ENCODE results near the gene TBKBP1.
"Not testable (repeated sequence)": the region's sequence is repeated elsewhere in the genome, so short reads cannot be mapped to it uniquely, and the experiment has no call there.

The TBKBP1 gene

DNA sequence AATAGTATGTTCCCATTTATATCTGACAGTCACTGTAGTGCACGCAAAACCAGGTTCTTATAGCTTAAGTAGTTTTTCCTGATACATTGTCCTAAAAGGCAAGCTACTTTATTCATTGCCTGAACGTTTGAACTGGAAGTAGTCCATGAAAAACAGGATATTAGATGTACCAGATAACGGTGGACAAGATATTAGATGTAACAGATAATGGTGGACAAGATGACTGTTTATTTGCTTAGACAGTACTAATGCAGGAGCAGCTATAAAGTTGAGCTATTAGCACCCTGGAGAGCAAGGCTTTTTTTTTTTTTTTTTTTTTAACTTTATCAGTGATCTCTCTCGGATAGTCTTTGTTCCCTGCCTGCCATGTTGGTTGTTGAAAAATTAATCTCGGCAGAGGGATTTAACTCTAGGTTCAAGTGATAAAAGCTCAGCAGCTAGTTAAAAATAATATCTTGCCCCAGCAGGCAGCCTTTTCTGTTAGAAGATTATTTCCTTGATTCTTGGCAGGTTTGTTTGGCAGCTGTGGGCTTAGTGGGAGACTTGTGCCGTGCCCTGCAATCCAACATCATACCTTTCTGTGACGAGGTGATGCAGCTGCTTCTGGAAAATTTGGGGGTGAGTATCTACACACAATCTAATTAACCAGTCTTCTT, 17.3 kb upstream of the TBKBP1 start:
- DNase-seq (ENCODE audit: low read depth in 2 of 2), result no peak

DNA sequence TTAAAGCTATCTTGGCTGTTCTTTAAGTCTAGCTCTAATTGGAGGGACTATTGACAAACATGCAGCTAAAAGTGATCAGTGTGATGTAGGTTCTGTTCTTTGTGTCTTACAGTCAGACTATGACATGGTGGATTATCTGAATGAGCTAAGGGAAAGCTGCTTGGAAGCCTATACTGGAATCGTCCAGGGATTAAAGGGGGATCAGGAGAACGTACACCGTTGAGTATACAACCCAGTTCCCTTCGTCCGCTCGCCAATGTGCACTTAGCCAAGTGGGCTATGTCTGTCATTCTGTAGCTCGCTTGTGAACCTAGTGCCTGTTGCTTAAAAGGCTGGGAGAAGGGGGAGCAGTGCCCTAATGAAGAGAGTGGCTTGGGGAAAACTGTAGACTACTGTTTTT, 15.8 kb upstream of the TBKBP1 start:
- DNase-seq (ENCODE audit: low read depth in 2 of 2), result no peak

DNA sequence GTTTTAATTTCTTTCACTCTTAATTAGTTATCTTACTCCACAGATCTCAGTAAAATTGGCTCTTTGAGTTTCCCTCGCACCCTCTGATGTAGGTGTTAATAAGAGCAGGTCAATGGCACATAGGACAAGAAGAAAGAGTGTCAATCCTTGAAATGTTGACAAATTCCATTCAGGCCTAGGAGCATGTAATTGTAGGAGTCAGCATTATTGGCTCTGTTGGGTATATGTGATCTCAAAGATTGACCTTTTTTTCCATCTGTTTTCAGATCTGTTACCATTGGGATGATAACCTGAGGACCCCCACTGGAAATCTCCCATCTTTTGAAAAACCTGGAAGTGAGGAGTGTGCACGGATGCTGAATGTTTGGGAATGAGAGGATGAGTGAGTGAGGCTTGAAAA, 11.8 kb upstream of the TBKBP1 start:
- no peak for DNase-seq (ENCODE audit: low read depth in 2 of 2)

DNA sequence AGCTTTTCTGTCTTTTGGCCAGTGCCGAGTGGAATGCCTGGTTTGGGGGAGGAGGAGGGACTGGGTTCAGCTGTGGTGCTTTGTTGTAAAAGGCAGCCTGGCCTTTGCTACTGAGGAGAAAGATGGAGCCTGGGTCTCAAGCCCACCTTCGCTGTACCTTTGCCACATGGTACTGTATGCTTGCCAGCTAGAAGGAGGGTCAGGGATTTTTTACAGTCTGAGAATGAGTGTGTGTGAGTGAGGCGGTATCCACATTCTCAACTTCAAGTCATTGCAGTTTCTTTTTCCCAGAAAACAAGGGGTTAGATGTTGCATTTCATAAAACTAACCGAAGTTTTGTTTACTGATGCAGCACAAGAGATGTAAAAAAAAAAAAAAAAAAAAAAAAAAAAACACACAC, 11.2 kb upstream of the TBKBP1 start:
- not testable (repeated sequence) for DNase-seq (ENCODE audit: low read depth in 2 of 2)

DNA sequence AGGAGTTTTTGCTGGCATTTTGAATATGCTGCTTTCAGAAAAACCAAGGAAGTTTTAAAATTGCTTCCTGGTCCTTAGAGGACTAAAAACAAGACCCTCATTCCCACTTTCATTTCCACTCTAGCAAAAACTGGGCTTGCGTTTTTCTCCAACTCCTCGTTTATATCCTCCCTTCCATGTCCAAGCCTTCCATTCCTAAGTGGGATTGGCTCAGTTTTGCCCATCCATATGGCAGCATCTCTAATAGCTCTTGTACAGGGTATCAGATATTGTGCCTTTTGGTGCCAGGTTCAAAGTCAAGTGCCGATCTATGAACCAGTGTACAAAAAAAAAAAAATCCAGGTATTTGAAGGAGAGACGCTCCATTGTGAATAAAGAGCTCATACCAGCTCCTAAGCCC, 9.9 kb upstream of the TBKBP1 start:
- DNase-seq (ENCODE audit: low read depth in 2 of 2), result no peak

DNA sequence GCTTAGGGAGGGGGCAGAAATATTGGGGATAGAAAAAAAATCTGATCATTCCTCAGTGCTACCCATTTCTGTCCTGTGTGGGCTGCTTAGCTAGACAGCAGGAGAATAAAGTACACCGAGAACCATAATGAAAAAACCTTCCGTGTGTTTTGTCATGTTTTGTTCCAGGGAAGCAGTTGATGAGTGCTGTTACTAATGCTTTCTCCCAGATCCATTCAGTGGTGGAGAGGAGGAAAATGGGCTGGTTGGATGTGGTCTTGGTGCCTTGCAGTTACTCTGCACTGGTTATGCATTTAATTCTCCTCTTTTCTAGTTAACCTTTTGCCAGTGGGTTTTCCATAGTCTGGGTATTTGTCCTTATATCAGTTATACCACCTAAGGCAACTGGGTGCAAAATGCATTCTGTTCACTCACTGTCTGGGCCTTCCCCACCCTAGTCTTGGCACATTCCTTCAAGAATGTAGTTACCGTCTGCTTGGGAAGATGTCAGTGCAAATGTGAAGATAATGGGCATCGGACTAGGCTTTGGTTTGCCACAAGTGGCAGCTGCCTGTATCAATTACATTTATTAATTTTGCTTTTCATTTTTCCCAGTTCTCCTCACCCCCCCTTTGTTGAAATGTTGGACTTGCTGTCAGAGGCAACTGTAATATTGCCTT, 9.3 kb upstream of the TBKBP1 start:
- no peak for DNase-seq (ENCODE audit: low read depth in 2 of 2)

DNA sequence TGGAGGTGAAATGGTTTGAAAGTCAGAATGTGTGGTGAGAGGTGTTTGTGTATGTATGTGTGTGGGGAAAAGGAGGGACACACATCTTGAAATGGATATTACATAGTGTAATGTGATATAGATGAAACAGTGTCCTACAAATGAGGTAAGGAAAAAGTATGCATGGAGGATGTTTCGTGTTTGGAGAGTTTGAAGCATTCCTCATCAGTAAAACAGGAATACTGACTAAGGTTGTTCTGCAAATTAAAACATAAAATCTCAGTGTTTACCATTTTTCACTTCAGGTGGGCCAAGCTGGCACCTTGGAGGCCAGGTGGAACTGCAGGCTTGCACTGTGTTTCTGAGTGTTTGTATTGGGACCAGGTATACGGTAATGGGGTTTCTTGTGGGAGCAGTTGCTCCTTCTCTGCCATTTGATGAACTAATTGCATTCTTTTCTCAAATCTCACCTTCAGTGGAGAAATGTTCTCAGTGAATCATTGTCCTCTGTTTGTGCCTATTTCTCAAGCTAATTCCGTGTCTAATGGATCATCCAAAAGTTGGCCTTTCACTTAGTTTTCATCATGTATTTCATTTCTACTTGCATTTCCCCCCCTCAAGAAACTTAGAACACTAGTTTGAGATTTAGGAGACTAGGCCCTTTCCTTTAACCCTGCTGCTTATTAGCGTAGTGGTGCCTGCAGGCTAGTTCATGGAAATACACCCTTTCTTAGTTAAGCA, 8.2 kb upstream of the TBKBP1 start:
- no peak for DNase-seq (ENCODE audit: low read depth in 2 of 2)

DNA sequence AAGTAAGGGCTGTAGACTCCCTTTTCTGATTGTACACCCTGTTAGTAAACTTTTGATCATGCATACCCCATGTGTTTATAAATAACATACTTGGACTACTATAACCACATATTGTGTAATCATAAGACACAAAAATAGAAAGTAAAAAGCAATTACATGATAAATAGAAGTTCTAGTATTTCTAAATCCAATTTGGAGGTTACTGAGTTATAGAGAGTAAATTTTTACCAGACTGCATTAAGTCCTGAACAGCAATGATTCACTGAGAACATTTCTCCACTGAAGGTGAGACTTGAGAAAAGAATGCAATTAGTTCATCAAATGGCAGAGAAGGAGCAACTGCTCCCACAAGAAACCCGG, 7.7 kb upstream of the TBKBP1 start:
- no peak for DNase-seq (ENCODE audit: low read depth in 2 of 2)

DNA sequence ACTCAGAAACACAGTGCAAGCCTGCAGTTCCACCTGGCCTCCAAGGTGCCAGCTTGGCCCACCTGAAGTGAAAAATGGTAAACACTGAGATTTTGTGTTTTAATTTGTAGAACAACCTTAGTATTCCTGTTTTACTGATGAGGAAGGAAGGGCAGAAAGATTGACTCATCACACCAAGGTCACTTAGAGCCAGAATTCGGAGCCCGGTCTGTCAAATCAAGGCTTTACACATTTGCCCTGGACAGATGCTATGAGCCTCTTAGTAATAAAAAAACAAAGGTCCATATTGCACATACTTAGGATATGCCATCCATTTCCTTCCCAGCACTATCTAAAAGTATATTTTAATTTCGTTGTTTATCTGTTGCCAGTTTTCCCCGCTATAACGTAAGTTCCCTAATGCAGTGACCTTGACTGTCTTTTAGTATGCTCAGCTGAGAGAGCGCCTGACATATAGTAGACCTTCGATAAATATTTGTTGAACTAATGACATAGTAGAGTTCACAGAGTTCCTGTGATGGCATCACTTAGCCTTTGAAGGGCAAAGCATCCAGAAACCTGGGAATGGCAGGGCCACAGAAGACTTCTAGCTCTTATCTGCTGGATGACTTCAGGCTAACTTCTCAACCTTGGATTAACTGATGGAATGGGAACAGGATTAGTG, 7.2 kb upstream of the TBKBP1 start:
- no peak for DNase-seq (ENCODE audit: low read depth in 2 of 2)

DNA sequence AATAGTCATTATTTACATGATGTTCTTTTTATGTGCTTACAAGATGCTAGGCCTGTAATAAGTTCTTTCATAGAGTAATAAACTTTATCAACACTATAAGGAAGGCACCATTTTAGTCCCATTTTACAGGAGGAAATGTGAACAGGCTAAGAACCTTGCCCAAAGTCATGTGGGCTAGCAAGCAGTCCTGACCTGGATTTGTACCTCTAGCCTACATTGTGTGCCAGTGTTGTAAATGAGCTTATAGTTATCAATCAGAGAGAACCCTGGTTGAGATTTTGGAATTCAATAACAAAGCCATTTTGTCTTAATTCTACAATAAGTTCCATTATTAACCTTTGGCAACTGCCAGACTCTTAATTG, 6.7 kb upstream of the TBKBP1 start:
- DNase-seq (ENCODE audit: low read depth in 2 of 2), result no peak

DNA sequence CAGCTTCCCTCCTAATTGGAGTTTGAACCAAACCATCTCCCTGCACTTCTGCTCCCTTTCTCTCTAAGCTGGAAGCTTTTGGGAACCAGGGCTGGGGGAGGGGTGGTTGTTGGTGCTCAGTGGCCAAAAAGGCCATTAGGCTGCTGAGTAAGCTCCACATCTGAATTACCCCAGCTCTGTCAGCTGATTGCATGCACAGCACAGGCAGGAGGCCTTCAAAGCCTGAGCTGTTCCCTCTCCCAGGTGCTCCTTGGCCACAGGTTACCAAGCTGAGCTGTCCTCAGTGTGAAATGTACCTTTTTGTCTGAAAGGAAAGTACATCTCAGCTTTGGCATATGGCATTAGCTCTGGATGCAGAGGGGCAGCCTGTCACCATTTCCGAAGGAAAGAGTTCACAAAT, 6.2 kb upstream of the TBKBP1 start:
- no peak for DNase-seq (ENCODE audit: low read depth in 2 of 2)

DNA sequence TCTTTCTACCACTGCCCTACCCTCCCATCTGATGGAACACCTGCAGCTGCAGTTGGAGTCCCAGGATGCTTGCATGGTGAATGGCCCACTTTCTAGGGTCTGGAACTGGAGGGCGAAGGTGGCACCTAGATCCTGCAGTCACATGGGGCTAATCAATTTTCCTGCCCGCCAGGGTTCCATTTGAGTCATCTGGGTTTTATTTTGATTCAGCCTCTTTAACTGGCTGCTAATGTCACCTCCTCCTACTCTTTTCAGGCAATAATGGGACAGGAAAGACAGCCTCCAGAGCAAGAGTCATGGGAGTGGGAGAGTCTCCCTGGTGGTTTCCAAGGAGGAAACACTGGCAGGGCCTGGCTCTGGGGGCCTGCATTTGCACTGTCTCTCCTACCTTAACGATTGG, 3.8 kb upstream of the TBKBP1 start:
- DNase-seq (ENCODE audit: low read depth in 2 of 2), result no peak

DNA sequence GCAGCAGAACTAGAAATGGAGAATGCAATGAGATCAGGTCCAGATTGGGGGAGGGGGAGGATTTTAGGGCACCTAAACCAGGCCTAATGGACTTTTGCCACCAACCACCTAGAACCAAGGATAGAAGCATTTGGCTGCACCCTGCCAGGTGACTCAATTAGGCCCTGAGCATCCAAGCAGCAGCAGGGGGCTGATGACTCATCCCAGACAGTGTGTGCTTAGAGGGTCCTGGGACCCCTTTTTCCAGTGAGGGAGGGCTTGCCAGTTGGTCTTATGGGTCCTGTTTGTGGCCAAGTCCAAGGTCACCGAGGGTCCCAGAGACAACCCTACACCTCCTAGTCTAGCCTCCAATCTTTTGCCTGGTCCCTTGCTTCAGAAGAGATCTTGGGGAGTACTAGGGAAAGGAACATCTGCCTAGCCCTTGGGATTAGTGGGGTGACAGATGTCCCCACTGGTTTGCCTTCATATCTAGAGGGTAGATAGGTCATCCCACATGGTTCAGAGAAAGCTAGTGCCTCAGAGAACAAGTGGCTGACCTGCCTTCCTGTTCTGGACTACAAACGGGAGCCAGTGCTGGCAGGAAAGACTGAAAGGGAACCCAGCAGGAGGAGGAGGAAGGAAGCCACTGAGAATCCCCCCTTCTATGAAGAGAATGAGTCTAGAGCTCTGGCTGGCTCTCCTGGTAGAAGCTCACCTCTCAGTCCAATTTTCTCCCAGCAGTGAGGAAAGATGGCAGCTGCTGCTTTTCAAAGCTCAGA, 1.6 kb upstream of the TBKBP1 start:
- DNase-seq (ENCODE audit: low read depth in 2 of 2), result no peak

DNA sequence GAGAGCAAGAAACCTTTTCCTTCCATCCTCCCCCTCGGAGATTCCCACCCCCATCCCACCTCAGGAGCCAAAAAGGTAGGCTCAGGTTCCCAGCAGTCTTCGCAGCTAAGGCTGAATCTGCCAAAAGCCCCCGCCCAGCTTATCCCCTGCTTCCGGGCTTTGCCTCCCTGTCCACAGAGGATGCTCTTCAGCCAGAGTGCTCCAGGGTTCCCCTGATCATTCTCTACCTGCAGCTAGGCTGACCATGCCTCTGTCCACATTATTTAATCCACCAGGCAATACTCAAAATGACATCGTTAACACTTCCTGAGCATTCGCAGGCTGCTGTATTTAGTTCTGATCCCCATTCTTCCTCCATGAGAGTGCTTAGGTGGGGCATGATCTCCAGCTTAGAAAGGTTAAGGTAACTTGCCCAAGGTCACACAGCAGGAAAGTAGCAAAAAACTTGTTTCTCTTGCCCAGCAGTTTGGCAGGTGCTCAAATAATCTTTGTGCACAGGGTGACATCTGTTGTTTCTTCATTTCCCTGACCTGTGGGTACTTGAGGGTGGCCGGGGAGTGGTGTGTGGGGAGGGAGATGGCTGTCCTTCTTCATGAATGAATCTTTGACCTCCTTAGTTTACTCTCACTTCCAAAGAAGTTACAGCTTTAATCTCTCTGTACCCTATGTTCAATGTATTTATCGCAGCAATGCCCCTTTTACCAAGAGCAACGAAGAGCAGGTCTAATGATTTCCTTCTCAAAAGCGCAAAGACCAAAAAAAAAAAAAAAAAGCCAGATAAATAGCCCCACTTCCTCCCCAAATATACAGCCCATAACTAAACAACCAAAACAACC, 848 bp upstream of the TBKBP1 start:
- DNase-seq (ENCODE audit: low read depth in 2 of 2), result no peak

DNA sequence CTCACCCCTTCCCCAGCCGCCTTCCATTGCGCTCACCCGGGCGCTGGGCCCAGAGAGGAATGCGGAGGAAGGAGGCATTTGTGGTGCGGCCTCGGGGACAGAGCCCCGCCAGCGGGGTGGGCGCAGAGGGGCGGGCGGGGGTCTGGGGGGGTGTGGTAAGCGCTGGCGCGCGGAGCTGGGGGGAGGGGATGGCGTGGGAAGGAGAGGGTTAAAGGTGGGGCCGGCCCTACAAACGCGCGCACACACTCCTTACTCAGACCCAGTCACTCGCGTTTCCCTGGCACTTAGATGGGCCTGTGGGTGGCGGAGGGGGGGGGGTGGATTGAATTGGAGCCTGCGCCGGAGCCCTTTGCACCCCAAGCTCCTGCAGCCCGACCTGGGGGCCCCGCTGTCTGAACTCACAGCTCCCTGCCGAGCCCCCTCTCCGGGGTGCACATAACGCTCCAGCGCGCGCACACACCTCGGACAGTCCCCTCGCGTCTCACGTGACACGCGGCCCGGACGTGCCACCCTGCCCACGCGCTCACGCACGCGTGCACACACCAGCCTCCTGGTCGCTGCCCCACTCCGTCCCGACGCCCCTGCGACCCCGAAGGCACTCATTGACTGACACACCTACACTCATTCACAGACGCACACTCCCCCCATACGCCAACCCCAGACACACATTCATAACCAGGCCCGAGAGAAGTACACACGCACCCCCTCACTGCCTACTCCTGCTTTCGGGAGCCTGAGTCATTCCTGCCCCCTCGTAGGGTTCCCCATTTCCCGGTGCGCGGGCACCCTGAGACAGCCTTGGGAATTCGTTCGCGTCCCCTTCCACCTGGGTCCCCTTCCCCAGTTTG, 844 bp downstream of the TBKBP1 start:
- DNase-seq (ENCODE audit: low read depth in 2 of 2), result peak in 1 of 2 experiments; percentile 59

DNA sequence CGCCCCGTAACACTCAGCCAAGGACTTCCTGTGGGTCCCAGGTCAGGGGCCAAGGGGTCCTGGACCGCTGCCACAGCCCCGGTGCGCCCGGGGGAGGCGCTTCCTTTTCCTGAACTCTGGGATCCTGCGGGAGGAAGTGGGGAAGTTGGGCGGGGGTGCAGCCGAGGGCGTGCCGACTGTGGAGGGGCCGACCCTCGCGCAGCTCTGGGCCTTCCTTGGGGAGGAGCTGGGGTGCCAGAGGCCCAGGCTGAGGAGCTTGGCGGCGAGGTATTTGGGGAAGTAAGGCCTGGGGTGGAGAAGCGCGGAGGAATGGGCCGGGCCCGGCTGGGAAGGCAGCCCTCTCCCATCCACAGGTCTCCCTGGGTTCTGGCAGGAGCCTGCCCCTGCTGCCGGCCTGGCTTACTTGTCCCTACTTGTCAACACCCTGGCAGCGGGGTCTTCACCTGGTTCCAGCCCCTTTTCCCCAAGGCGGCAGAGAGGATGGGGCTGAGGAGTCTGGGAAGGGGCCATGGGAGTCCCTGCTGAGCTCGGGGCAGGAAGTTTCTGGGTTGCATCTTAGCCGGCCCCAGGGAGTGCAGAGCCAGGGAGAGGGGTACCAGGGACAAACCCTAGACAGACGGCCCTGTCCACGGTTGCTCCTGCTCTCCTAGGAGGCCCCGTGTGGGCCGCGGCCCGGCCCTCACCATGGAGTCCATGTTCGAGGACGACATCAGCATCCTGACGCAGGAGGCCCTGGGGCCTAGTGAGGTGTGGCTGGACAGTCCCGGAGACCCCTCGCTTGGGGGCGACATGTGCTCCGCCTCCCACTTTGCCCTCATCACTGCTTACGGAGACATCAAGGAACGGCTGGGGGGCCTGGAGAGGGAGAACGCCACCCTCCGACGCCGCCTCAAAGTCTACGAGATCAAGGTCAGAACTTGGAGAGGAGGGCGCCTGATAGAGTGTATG, 1.7 kb downstream of the TBKBP1 start:
- no peak for DNase-seq (ENCODE audit: low read depth in 2 of 2)

DNA sequence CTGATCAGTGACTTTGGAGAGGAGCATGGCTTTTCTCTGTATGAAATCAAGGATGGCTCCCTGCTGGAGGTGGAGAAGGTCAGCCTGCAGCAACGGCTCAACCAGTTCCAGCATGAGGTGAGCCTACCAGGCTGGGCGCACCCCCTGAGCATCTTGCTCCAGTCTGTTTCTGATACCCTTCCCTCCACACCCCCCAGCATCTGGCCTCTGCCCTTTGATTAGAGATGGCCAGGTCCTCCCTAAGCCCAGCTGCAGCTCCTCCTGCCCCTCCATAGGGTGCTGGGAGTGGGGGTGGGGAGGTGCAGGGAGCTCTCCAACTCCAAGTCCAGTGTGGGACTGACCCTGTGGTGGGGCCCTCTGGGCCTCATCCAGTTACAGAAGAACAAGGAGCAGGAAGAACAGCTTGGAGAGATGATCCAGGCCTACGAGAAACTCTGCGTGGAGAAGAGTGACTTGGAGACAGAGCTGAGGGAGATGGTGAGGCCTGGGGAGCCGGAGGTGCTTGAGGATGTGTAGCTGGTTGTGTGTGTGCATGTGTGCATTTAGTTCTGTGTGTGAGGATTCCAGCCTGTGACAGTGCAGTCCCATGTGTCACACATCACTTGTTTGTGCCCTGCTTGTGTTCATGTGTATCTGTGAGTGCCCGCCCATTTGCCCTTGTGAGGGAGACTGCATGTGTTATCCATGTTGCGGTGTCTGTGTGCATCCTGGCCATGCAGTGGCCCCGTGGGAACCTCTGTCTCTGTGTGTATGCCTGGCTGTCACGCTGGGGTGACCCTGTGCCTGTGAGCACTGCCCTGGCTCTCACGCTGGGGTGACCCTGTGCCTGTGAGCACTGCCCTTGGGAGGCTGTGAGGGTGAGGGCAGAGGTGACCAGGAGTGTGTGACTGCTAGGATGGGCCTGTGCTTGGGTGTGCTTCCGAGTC, 3.0 kb downstream of the TBKBP1 start:
- no peak for DNase-seq (ENCODE audit: low read depth in 2 of 2)

Measured in stimulated activated CD4-positive, alpha-beta T cell treated with anti-CD3 and anti-CD28 coated beads, Interleukin-12 subunit alpha, Interleukin-12 subunit beta, amount 100 ng/mL, for 24 hours (primary cell).